Gastrocnemius medialis (tissue), 4 donors: ENCODE data around the gene CAB39. TPM values are rescaled to one million over a fixed set of nuclear protein-coding genes. Genes with fewer than 3 reads are reported as not detected.

Experiments used
- ATAC-seq, 2 donors: fragments of 150-250 bp; one replicate each; pipeline ENCODE4 v1.9.1; 2016
- DNase-seq, 2 donors: peaks; one replicate each; pipeline ENCODE4 v3.0.0-alpha.2; 2019
- H3K27ac ChIP-seq, 4 donors: fragments of 200-600 bp; sonication (generic); 1 replicate in 1 of 4; 2 replicates in 3 of 4; pipeline ENCODE4 v1.5.1; 2016 to 2018; ENCODE audit warnings: mild to moderate bottlenecking in 2 of 4, moderate library complexity in 1 of 4
- H3K27me3 ChIP-seq, 3 donors: fragments of 200-600 bp; sonication (generic) in 2 of 3; 1 replicate in 1 of 3; 2 replicates in 2 of 3; pipeline versions ENCODE4 v1.5.1 to v1.6.0; 2016 to 2019; ENCODE audit warnings: mild to moderate bottlenecking in 1 of 3, moderate library complexity in 1 of 3
- H3K36me3 ChIP-seq, 2 donors: fragments of 200-600 bp; sonication (generic) in 1 of 2; one replicate each; pipeline ENCODE4 v1.5.1; 2017 to 2018
- H3K4me1 ChIP-seq, 2 donors: fragments of 200-600 bp; sonication (generic) in 1 of 2; one replicate each; pipeline ENCODE4 v1.5.1; 2016 to 2017; ENCODE audit warnings: mild to moderate bottlenecking in 2 of 2
- H3K4me3 ChIP-seq, 4 donors: fragments of 200-600 bp; sonication (generic) in 3 of 4; 1 replicate in 1 of 4; 2 replicates in 3 of 4; pipeline ENCODE4 v1.5.1; 2016 to 2019; ENCODE audit warnings: mild to moderate bottlenecking in 2 of 4
- H3K9me3 ChIP-seq, 3 donors: fragments of 200-600 bp; sonication (generic) in 2 of 3; 1 replicate in 1 of 3; 2 replicates in 2 of 3; pipeline ENCODE4 v1.5.1; 2016 to 2019
- POLR2A ChIP-seq, 2 donors: fragments of 450-650 bp; IDR thresholded peaks; one replicate each; pipeline ENCODE4 v1.6.1; 2017; ENCODE audit warnings: antibody characterized with exemption in 2 of 2, mild to moderate bottlenecking in 2 of 2, moderate library complexity in 2 of 2
- in situ Hi-C, 4 donors: fragments of 200-750 bp; cut with MboI; loops; one replicate each; pipeline versions ENCODE4 v1.15.0 to v1.8.0; 2017; ENCODE audit warnings: low sequenced_read_pairs in 4 of 4
- intact Hi-C: fragments of 100-400 bp; cut with DNase I; formaldehyde crosslinking; loops from one replicate; pipeline ENCODE4 v1.15.1; 2023; ENCODE audit warnings: low total_unique reads
- total RNA-seq, 4 donors: library from RNA; depleted of rRNA; stranded (reverse); fragments of >200 nt; gene quantifications; one replicate each; pipeline versions ENCODE4 v1.1.0 to v1.2.3, GENCODE V29; 2016
- TF ChIP-seq, protein P1 (sequence below), 5 experiments: fragments of 450-650 bp in 3 of 5; fragments of 200-600 bp in 2 of 5; sonication (generic) in 2 of 5; IDR thresholded peaks in 4 of 5; conservative IDR thresholded peaks in 1 of 5; 1 replicate in 4 of 5; 2 replicates in 1 of 5; pipeline ENCODE4 v1.5.1; 2016 to 2019; ENCODE audit warnings: antibody characterized with exemption in 5 of 5, mild to moderate bottlenecking in 3 of 5, moderate library complexity in 3 of 5

Gene CAB39
- total RNA-seq, 4 donors from 2014 or later = 93.9 to 211 (median 133) TPM

DNA sequence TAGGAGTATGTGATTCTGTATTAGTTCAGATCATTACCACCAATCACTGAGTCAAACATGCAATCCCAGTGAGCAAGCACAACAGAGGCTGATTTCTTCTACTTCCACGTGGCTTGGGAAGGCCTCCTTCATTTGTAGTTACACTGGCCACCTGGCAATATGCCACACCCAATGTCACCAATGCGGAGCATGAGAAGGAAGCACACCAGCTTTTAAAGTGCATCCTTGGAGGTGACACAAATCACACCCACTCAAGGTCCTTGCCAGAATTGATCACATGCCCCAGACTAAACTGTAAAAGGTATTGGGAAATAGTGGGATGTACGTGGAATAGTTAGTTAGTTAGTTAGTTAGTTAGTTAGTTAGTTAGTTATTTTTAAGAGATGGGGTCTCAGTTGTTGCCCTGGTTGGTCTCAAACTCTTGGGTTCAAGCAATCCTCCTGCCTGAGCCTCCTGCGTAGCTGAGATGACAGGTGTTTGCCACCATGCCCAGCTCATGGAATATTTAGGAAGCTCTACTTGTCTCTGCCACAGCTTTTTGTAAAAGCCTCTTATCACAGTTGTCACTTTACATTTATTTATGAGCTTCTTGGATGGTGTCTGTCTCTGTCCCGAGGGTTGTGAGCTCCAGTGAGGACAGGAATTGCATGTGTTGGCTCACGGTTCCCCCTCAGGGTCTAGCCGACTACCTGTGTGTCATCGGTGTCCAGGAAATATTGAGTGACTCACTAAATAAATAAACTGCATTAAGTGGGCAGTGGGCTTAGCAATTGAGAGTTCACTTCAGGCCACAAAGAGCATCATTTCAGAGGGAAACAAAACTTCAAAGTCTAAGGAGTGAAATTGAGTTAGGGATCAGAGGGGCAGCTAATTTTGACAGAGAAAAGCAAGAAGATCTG, 28.1 kb upstream of the CAB39 start:
- H3K4me3 ChIP-seq = no peak overlapping the region
- H3K9me3 ChIP-seq = no peaks in the 10 kb centered on the region
- peaks cover 15 to 25% of the 10 kb centered on the region in 2 donors for H3K4me1 ChIP-seq
- H3K27me3 ChIP-seq = no peaks in the 10 kb centered on the region
- TF ChIP-seq, protein P1, sequence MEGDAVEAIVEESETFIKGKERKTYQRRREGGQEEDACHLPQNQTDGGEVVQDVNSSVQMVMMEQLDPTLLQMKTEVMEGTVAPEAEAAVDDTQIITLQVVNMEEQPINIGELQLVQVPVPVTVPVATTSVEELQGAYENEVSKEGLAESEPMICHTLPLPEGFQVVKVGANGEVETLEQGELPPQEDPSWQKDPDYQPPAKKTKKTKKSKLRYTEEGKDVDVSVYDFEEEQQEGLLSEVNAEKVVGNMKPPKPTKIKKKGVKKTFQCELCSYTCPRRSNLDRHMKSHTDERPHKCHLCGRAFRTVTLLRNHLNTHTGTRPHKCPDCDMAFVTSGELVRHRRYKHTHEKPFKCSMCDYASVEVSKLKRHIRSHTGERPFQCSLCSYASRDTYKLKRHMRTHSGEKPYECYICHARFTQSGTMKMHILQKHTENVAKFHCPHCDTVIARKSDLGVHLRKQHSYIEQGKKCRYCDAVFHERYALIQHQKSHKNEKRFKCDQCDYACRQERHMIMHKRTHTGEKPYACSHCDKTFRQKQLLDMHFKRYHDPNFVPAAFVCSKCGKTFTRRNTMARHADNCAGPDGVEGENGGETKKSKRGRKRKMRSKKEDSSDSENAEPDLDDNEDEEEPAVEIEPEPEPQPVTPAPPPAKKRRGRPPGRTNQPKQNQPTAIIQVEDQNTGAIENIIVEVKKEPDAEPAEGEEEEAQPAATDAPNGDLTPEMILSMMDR (IDR thresholded peaks at IDR 0.05 in 4 of 5, conservative IDR thresholded peaks at IDR 0.05 in 1 of 5) = no peak
- TF ChIP-seq POLR2A (IDR thresholded peaks at IDR 0.05) = no peak
- H3K27ac ChIP-seq = peak overlapping the region in 3 of 4 donors; percentile 14 to 88 (median 80)
- intact Hi-C loops (no loop called here), in situ Hi-C loops (no loop called here)
- no peaks in the 10 kb centered on the region for H3K36me3 ChIP-seq
- DNase-seq (no peak), ATAC-seq (no peak)

DNA sequence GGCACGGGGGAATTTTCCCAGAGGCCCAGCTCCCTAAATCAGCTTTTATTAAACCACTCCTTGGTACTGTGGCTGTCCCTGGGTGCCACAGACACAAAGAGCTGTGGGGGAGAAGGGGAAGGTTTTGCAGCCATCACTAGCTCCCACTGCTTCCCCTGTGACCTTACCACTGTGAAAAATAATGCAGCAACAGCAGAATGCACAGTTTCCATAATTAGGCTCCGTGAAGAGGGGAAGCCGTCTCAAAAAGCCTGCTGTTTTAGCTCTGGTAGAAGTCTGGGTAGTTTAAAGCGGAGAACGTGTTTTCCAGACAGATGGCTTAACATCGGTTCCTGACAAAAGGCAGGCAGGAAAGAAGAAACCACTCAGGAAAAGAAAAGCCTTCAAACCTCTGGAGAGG, 27.5 kb upstream of the CAB39 start:
- in situ Hi-C loops (no loop called here), intact Hi-C loops (no loop called here)
- Histone ChIP-seq H3K4me3 (no peak overlapping the region), H3K27me3 (no peaks in the 10 kb centered on the region), H3K4me1 (peaks cover 19 to 32% of the 10 kb centered on the region in 2 donors), H3K27ac (peak overlapping the region in 3 of 4 donors; percentile 14 to 88 (median 80)), H3K9me3 (no peaks in the 10 kb centered on the region), H3K36me3 (no peaks in the 10 kb centered on the region)
- ATAC-seq = no peak
- no peak for TF ChIP-seq POLR2A (IDR thresholded peaks at IDR 0.05)
- TF ChIP-seq, protein P1 (IDR thresholded peaks at IDR 0.05 in 4 of 5, conservative IDR thresholded peaks at IDR 0.05 in 1 of 5) = no peak
- no peak for DNase-seq

DNA sequence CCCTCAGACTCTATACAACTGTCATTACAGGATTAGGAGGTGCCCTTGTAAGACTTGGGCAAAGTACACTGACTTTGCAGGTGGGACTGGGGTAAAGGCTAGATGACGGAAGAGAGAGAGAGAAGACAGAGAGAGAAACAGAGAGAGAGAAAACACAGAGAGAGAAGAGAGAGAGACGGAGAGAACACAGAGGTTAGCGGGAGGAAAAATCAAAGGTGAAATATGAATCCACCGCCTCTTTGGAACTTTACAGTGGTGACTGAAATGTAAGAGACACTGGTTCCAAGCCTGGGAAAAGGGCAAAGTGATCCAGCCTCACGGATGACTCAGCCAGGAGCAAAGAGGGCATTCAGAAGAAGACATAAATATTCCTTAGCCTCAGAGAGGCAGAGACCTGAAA, 25.1 kb upstream of the CAB39 start:
- DNase-seq (peak; percentile 71 to 77), ATAC-seq (peak; percentile 95 to 99)
- peak overlapping the region in 2 of 4 donors; percentile 13 to 23 for H3K4me3 ChIP-seq
- intact Hi-C loops (loop anchor here (2.0 kb wide), 1 partner anchor 19 kb away; no protein-coding TSS in a partner anchor), in situ Hi-C loops (no loop called here)
- peaks cover 22 to 37% of the 10 kb centered on the region in 2 donors for H3K4me1 ChIP-seq
- H3K9me3 ChIP-seq = no peaks in the 10 kb centered on the region
- no peaks in the 10 kb centered on the region for H3K36me3 ChIP-seq
- no peak for TF ChIP-seq POLR2A (IDR thresholded peaks at IDR 0.05)
- TF ChIP-seq, protein P1 (IDR thresholded peaks at IDR 0.05 in 4 of 5, conservative IDR thresholded peaks at IDR 0.05 in 1 of 5) = no peak
- peak overlapping the region; percentile 73 to 88 (median 78) for H3K27ac ChIP-seq
- H3K27me3 ChIP-seq = no peaks in the 10 kb centered on the region

GRCh38 chr2:230688490-230688889, 24.2 kb upstream of the CAB39 start:
- peaks cover 22 to 37% of the 10 kb centered on the region in 2 donors for H3K4me1 ChIP-seq
- ATAC-seq = no peak
- in situ Hi-C loops = no loop called here
- intact Hi-C loops = no loop called here
- H3K27me3 ChIP-seq = no peaks in the 10 kb centered on the region
- peak overlapping the region in 3 of 4 donors; percentile 76 to 88 (median 80) for H3K27ac ChIP-seq
- H3K36me3 ChIP-seq = no peaks in the 10 kb centered on the region
- no peaks in the 10 kb centered on the region for H3K9me3 ChIP-seq
- TF ChIP-seq POLR2A (IDR thresholded peaks at IDR 0.05) = no peak
- TF ChIP-seq, protein P1 (IDR thresholded peaks at IDR 0.05 in 4 of 5, conservative IDR thresholded peaks at IDR 0.05 in 1 of 5) = no peak
- no peak for DNase-seq
- no peak overlapping the region for H3K4me3 ChIP-seq
